Left ventricle myocardium inferior (tissue), 1 donor: ENCODE results near the gene LRRC3B. TPM values are rescaled to one million over a fixed set of nuclear protein-coding genes. Genes with fewer than 3 reads are reported as not detected.

Source experiments
- DNase-seq: peaks from one replicate; pipeline ENCODE4 v3.0.0-alpha.2; 2020
- H3K27ac ChIP-seq: fragments of 200-600 bp; replicated peaks from 2 replicates; pipeline ENCODE4 v1.8.0; 2021
- H3K27me3 ChIP-seq: fragments of 200-600 bp; 2 replicates; pipeline ENCODE4 v1.8.0; 2021; ENCODE audit warnings: low read depth
- H3K36me3 ChIP-seq: fragments of 200-600 bp; 2 replicates; pipeline ENCODE4 v1.8.0; 2021
- H3K4me1 ChIP-seq: fragments of 200-600 bp; 2 replicates; pipeline ENCODE4 v1.8.0; 2021
- H3K4me3 ChIP-seq: fragments of 200-600 bp; 2 replicates; pipeline ENCODE4 v1.8.0; 2021; ENCODE audit warnings: mild to moderate bottlenecking, moderate library complexity
- H3K9me3 ChIP-seq: fragments of 200-600 bp; replicated peaks from 2 replicates; pipeline ENCODE4 v1.8.0; 2021
- CTCF ChIP-seq: fragments of 200-600 bp; IDR thresholded peaks from 2 replicates; pipeline ENCODE4 v1.8.0; 2021; ENCODE audit warnings: antibody characterized with exemption, mild to moderate bottlenecking, borderline replicate concordance
- intact Hi-C: fragments of 100-400 bp; cut with micrococcal nuclease; formaldehyde crosslinking; loops from one replicate; pipeline ENCODE4 v1.11.0; 2022
- total RNA-seq: library from RNA; stranded (reverse); fragmentation: NEBNext Ultra II Directional; extraction: Animal tissue kit (Norgen Biotek cat#: 25700); gene quantifications from one replicate; pipeline ENCODE4 v1.2.1, GENCODE V29; 2021
- donor health status: DM: no; HTN: yes; CAD: no; lungs with severe emphysema.

The LRRC3B gene
- total RNA-seq, 1 donor from 2014 or later, result 0.55 TPM

- peaks cover 23% of the 10 kb centered on the region for H3K27me3 ChIP-seq
- no peak overlapping the region for H3K4me3 ChIP-seq
- peak overlapping the region; percentile 33 for H3K27ac ChIP-seq
- no peaks in the 10 kb centered on the region for H3K36me3 ChIP-seq
- TF ChIP-seq CTCF, result no peak
- H3K4me1 ChIP-seq, result peaks cover 6% of the 10 kb centered on the region
- no peaks in the 10 kb centered on the region for H3K9me3 ChIP-seq
- DNase-seq, result no peak
- intact Hi-C loops, result no loop called here
Measured at GRCh38 chr3:26614006-26614685, 8.4 kb upstream of the LRRC3B start.

- intact Hi-C loops, result no loop called here
- Histone ChIP-seq H3K27me3 (peaks cover 89% of the 10 kb centered on the region), H3K27ac (no peak overlapping the region)
Measured at GRCh38 chr3:26621176-26621575, 1.4 kb upstream of the LRRC3B start.

GRCh38 chr3:26621906-26622620 is 509 bp upstream of the LRRC3B start:
- no peak overlapping the region for H3K27ac ChIP-seq
- TF ChIP-seq CTCF, result no peak
- no peak for DNase-seq
- intact Hi-C loops, result no loop called here
- H3K9me3 ChIP-seq, result no peaks in the 10 kb centered on the region
- H3K36me3 ChIP-seq, result no peaks in the 10 kb centered on the region
- H3K27me3 ChIP-seq, result peaks cover 86% of the 10 kb centered on the region
- peak overlapping the region; percentile 62 for H3K4me3 ChIP-seq
- H3K4me1 ChIP-seq, result peaks cover 21% of the 10 kb centered on the region

More at GRCh38 chr3:26621176-26621575, 1.4 kb upstream of the LRRC3B start:
- DNase-seq, result no peak
- H3K9me3 ChIP-seq, result no peaks in the 10 kb centered on the region
- no peak overlapping the region for H3K4me3 ChIP-seq
- peaks cover 21% of the 10 kb centered on the region for H3K4me1 ChIP-seq
- no peak for TF ChIP-seq CTCF
- no peaks in the 10 kb centered on the region for H3K36me3 ChIP-seq

- no peak for DNase-seq
- H3K36me3 ChIP-seq, result no peaks in the 10 kb centered on the region
- peaks cover 76% of the 10 kb centered on the region for H3K27me3 ChIP-seq
- intact Hi-C loops, result no loop called here
- TF ChIP-seq CTCF, result no peak
- H3K27ac ChIP-seq, result no peak overlapping the region
- no peaks in the 10 kb centered on the region for H3K9me3 ChIP-seq
- H3K4me1 ChIP-seq, result peaks cover 21% of the 10 kb centered on the region
- H3K4me3 ChIP-seq, result peak overlapping the region; percentile 62
Measured at GRCh38 chr3:26623419-26624208, 1.0 kb downstream of the LRRC3B start.

GRCh38 chr3:26624209-26624765 is 1.7 kb downstream of the LRRC3B start:
- Histone ChIP-seq H3K27ac (no peak overlapping the region), H3K27me3 (peaks cover 70% of the 10 kb centered on the region)
- TF ChIP-seq CTCF, result no peak

More at GRCh38 chr3:26624209-26624765, 1.7 kb downstream of the LRRC3B start:
- H3K4me1 ChIP-seq, result peaks cover 21% of the 10 kb centered on the region
- no peaks in the 10 kb centered on the region for H3K9me3 ChIP-seq
- DNase-seq, result no peak
- no peaks in the 10 kb centered on the region for H3K36me3 ChIP-seq
- intact Hi-C loops, result no loop called here
- H3K4me3 ChIP-seq, result peak overlapping the region; percentile 62
